HTR-8/SVneo (cell line): ENCODE data around the gene KCNN3.

ENCODE experiments used
- DNase-seq: peaks from one replicate; pipeline ENCODE4 v3.0.0; 2011; ENCODE audit warnings: low spot score, mixed read lengths; ENCODE audit not compliant: insufficient read length
- FAIRE-seq: peaks from 2 replicates; lab custom pipeline; 2011; peaks lifted over from hg19 to GRCh38; lab: Jason Lieb, UNC

KCNN3 gene

DNA sequence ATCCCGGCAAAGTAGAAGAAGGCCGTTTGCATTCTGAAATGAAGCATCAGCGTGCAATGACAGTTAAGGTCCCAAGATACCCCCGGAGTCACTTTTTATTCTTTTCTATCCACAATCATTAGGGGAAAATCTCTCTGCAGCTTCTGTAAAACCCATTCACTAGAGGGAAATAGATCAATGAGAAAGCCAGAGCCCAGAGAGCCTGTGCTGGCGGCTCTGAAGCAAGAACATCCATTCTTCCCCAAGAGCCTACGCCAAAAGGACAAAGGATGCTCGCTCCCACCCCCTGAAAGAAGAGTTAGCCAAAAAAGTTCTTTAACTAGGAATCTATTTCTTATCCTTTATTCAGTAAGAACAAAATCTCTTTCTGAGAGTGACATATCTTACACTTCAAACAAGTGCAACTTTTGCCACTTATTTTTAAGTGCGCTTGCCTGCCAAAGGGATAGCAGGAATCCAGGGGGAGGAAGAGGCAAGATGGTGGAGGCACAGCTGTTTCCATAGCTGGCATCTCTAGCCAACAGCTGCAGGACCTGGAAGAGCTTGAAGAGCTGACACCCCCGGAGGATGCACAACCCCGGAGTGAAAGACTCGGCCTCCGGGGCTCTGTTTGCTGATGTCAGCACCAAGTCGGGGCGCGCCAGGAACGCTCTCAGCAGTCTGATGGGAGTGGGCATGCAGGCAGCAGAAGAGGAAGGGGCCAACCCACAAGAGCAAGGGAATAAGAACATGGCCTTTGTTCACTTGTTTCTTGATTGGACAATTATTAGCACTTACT is 68.7 kb downstream of the KCNN3 start:
- FAIRE-seq (no peak), DNase-seq (no peak)

DNA sequence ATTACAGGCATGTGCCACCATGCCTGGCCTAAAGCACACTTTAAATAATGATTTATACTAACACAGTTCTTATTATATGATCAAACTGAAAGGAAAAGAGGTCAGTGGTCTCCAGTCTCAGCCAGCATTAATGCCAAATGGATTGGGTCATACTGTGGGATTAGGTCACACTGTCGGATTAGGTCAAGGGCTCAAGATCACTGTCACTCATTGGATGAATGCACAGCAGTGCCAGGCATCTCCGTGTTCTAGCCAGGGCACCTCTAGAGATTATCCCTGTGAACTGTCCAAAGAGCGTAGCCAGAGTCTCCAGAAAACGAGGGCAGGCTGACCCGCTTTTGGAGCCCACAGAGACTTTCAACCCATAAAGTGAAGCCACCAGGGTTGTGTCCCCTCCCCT is 70.9 kb downstream of the KCNN3 start:
- DNase-seq (no peak), FAIRE-seq (no peak)

DNA sequence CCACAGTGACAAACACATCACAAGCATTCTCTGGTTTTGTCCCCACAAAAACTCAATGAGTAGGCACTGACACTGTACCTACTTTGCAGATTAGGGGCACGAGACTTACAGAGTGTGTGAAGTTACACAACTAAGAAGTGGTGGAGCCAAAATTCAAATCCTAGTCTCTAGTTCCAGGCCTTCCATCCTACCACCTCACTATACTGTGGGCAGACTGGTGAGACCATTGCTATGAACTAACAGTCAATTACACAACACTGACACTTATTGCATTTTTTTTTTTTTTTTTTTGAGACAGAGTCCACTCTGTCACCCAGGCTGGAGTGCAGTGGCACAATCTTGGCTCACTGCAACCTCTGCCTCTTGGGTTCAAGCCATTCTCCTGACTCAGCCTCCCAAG is 71.4 kb downstream of the KCNN3 start:
- DNase-seq, result no peak
- no peak for FAIRE-seq

DNA sequence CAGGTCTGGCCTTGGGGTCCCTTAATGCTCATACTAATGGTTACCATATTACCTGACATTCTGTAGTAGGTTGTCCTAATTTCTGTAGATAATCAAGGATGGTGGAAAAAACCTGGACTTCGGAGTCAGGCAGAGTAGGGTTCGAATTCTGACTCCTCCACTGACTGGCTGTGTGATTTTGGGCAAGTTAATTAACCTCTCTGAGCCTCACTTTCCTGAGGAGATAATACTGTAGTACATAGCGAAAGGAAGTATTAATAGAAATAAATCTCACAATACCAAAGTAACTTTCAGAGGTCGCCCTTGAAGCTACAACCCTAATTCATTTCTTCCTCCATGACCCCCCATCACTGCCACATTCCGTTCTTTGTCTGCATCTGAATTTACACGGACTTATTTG is 72.9 kb downstream of the KCNN3 start:
- no peak for DNase-seq
- FAIRE-seq, result no peak

DNA sequence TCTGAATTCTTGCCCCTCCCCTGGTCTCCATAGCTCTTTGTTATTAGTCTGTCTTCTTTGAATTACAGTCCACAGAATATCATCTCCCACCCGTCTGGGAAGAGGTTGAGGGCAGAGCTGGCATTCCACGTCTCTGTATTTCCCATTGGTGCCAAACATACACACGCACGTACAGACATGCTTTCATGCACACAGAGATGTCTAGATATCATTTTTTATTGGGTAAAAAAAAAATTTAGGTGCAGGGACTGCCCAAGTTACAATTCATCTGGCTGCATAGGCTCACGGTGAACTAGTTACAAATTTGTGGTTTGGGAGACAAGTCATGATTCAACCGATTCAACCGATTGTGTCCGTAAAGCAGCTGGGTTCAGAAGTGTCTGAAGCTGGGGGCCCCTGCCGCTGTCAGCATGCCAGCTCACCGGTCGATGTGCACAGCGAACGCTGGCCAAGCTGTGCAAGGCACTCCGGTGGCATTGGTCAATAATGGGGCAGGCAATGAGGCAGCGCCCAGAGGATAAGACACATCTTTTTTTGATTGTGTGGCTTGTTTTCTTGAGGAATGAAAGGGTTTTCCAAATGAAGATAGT is 73.7 kb downstream of the KCNN3 start:
- no peak for FAIRE-seq
- DNase-seq, result no peak

DNA sequence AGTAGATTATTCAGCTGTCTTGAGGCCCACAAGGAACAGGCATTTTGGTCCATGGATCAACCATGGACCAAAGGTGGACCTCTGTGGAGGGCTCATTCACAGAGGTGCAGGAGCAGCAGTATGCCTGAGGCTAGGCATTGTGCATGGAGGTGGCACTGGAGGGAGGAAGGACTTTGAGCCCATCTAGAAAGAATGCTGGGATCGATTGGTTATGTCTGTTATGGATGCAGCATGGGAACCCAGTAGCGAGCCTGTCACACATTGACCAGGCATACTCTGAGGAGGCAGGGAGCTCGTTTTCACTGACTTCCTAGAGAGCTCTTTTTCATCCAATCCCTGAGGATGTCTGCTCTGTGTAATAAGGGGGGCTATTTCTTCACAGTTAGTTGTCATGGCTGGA is 75.5 kb downstream of the KCNN3 start:
- FAIRE-seq (no peak), DNase-seq (no peak)

DNA sequence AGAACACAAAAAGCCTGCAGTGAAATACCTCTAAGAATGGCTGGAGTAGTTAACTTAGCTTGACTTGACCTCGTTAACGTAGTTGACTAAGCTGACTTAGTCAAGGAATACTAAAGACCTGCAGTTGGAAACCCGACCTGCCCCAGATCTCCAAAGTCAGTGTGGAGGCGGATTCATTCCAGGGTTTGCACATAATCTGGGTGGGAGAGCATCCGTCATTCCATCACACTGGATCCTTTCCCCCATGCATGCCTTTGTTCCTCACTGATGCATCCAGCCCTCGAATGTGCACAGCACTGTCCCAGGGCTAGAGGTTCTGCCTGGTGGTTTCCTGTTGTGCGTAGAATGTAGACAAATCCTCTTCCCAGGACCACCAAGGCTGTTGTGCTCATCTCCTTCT is 76.4 kb downstream of the KCNN3 start:
- DNase-seq (no peak), FAIRE-seq (no peak)

DNA sequence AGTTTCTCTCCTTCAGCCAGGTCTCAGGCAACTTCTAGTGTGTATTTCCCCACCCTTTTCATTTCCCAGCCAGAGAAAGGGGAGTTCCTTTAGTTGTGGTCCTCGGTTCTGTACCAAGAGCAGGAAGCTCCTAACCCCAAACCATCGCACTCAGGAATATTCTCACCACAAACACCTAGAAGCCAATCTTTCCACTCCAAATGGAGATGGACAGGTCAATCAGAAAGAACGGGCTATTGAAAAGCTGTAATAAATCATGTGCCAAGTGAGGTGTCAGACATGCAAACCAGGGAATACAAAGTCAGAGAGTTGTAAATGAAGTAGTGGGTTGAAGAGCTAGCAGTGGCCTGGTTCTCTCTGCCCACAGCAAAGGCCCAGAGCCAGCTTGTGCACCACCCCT is 77.2 kb downstream of the KCNN3 start:
- DNase-seq (no peak), FAIRE-seq (no peak)

DNA sequence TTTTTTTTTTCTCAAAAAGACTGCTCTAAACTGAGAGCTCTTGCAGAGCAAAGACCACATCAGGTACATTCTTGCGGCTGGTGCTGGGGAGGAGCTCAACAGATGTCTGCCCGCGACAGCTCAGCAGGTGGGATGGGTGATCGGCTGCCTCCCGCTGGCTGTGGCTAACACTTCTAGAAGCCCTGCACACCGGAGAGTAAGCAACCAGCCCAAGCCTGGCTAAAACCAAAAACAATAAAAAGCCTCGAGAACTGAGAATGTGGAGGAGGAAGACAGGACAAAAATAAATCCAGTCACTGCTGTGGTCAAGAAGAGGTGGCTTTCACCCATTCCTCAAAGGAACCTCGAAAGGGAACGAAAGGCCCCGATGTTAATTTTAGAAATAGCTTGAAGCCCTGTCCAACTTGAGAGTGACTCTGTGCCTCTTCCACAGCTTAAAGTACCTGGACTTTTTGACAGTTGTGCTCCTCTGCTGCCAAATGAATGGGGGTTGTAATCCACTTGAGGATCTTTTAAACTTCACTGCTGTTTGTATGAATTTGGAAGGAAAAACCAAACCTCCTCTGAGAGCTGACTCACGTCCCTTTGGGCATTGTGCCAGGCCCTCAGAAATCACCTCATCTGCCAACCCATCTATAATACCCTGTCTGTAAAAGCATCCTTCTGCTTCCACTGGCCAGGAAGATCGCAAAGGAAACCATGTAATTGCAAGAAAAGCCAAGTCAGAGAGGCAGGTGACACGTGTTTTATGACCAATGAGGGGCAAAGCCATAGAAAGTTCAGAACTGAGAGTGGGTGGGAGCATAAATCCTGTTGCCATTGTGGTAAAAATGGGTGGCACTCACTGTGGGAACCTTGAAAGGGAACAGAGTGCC is 78.6 kb downstream of the KCNN3 start:
- DNase-seq, result peak; percentile 9
- no peak for FAIRE-seq

DNA sequence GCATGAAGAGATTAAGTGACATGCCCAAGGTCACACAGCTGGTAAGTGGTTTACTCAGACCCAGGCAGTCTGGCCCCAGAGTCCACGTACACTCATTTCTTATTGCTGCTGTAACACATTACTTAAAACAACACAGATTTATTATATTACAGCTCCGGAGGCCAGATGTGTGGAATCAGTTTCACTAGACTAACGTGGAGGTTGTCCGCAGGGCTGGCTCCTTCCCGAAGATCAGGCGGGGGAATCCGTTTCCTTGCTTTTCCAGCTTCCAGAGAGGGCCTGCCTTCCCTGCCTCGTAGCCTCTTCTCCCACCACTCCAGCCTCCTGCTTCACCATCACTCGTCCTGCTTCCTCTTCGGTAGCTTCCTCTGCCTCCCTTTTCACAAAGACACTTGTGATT is 81.2 kb downstream of the KCNN3 start:
- DNase-seq, result no peak
- no peak for FAIRE-seq

DNA sequence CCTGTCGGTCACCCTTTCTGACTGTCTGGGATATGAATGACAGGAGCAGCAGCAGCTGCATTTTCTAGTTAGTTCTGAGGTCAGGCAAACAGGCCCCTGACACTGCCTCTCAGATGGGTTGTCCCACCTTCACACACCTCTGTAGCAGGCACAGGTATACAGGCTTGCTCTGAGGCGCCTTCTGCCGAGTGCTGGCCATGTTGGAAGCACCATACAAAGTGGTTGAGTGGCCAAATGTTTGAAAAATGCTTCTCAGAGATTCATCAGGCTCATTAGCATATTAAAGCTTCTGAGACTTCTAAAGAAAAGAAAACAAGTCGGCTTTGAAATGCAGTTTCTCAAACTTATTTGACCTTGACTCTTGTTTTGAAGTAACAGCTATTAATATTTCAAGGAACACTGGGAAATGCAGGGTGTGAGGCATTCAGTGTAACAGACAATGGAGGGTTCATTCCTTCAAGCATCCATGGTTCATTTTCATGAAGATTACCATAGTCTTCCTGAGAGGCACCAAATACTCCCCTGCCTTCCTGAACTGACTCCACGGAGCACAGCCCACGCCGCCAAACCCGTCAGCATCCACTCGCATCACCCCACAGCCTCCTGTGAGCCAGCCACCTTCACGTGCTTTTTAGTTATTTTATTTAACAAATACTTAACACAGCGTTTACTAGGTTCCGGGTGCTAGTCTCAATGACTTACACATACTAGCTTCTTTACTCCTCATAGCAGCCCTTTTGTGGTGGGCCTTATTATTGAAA is 81.8 kb downstream of the KCNN3 start:
- FAIRE-seq, result no peak
- no peak for DNase-seq

DNA sequence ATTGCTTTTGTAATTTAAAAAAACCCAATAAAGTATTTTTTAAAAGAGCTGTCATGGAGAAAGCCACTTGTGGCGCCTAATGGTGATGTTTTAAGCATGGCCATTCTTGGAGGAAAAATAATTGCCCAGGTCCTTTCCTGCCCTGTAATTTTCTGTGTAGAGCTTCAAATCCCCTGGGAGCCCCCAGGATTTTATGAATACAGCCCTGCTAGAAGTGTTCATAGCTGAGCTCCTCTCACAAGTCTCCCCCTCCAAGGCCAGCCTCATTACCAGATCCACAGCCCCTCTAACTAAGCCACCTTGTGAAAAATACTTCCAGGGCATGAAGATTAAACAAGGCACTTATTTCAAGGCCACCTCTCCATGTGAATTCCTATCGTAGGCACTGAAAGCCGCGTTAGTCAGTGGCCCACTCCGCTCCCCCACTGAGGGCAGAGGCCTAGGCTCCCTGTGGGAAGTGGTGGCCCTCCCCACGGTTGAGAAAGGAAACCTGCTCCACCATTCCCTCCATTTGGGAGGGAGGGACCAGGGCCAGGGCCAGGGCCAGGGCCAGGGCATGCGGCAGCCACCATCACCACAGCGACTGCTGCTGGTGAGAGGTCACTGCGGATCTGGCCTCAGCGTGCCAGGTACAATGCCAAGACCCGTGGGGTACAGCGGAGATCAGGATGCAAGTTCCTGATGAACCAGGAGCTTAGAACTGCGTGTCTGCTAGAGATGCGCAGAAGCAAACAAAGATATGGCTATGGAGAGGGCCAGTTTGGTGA is 83.1 kb downstream of the KCNN3 start:
- DNase-seq, result no peak
- no peak for FAIRE-seq

DNA sequence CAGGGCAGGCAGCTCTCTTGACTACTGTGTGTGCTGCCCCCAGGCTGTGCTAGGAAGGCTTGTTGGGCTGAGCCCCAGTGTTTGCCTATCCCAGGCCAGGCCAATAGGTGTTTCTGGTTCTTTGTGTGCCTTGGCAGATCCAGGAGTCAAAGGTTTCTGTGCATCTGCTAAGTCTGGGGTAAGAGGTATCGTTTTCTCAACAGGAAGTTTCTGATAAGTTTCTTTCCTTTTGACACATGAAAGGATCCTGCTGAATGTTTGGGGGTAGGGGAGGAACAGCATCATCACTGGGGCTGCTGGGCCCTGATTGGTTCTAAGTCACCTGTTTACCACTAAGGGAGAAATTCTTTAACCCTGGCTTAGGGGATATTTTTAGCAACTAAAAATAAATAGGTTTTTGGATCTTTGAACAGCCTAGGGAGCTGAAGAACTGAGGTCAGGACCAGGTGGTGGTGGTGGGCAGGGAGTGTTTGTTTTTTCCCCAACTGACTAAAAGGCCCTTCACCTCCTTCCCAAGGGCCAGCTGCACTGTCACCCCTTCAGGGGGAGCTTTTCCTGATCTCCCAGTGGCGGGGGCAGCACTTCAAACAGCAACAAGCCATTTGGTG is 85.1 kb downstream of the KCNN3 start:
- no peak for DNase-seq
- no peak for FAIRE-seq

DNA sequence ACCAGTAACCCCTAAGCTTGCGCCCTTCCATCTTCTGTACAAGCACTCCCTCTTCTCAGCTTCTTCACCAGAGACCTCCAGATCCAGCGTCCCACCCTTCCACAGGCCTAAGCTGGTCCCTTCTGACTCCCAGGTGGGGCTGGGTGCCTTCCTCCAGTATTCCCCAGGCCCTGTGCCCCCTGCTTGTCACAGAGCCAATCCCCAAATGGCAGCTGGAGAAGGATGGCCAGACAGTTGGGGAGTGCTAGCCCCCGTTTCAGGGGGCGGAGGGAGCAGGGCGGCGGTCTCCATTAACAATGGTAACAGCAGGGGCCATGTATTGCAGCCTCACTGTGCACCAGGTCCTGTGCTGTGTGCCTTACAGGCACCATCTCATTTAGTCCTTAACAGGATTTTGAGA is 85.7 kb downstream of the KCNN3 start:
- no peak for FAIRE-seq
- no peak for DNase-seq

DNA sequence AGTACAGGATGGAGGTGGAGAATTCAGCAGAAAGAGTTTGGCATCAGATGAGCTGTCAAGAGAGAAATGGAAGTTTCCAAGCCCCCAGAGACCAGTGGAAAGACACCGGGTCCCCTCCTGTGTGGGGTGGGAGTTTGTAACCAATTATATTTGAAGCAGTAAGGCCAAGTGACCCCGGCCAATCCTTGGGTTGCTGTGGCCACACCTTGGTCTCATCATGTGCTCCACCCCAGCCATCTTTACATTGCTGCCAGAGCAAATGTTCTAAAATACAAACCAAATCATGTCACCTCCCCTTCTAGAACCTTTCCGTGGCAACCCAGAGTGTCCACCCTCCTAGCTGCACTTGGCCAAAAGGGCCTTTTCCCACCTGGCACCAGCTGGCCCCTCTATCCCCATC is 86.1 kb downstream of the KCNN3 start:
- no peak for DNase-seq
- FAIRE-seq, result no peak

DNA sequence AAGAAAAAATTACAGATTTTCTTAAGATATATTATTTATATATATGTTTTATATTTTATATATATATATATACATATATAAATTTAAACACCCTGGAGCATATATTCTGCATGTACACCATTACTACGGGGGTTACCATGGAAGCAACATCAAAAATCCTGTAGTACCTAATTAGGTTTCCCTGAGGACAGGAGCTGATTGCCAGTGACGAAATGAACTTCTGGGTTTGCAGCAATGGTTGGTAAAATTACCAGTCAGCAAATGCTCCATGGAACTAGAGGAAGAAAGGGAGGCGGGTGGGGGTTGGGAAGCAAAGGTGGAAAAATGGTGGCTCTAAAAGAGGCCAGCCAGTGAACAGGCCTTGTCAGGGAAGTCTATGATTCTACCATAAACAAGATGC is 89.5 kb downstream of the KCNN3 start:
- no peak for DNase-seq
- FAIRE-seq, result no peak

DNA sequence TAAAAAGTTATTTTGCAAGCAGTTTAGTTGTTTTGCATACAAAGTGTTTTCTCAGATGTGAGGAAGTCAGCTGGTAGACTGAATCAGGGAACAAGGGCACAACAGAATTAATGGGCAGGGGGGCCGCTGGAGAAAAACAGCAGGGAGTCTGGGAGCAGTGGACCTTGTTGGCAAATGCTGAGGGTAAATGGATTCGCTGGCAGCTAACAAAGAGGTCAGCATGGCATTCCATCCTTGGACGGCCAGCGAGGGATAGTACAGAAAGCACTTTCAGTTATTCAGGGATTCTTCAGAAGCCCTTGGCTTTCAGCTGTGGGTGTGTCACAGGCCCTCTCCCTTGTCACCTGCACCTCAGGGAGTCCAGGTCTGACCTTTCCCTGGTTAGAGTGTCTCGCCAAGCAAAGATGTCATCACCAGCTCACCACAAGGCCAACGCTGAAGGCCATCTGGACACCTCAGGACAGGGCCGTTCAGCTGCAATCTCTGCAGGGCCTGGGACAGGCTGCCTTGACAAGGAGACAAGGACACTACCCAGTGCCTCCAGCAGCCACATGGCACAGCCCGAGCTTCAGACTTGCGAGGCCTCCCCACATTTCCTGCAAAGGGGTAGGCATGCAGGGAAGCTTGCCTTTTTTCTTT is 90.4 kb downstream of the KCNN3 start:
- FAIRE-seq (no peak), DNase-seq (no peak)

DNA sequence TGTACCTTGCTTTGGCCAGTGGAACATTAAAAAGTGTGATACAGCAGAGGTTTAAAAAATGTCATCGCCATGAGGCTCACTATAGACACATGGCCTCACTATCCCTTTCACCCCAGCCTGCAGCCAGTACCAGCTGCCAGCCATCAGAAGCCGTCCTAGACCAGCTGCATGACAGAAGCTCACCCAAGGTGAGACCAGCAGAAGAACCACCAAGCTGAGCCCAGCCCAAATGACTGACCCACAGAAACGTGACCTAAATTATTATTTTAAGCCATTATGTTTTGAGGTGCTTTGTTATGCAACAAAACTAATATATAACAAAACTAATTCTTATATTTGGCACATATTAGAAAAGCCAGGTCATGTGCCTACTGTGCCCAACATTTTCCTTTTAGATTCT is 91.1 kb downstream of the KCNN3 start:
- FAIRE-seq (no peak), DNase-seq (no peak)

DNA sequence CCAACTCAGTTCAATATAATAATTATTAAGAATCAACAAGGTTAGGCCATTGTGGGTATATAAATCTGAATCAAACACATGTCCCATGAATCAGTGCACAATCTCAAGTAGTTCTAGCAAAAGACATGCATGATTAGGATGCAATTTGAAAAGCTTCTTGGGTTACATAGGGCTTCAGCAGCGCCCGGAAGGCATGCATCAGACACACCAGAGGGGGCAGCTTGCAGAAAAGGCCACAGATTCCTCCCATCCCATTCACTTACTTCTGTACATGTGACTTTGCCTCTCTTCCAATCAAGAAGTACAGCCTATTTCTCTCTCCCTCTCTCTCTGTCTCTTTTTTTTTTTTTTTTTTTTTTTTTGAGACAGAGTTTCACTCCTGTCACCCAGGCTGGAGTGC is 91.8 kb downstream of the KCNN3 start:
- FAIRE-seq (no peak), DNase-seq (no peak)
